ENCODE results near the gene PHPT1. TPM values are rescaled to one million over a fixed set of nuclear protein-coding genes. Genes with fewer than 3 reads are reported as not detected.

Gene PHPT1
- total and polyA plus RNA-seq, 2 of the 13 experiments (the other 11 are each of a cell fraction or from before 2014, with no cell fraction given), result 189 to 192 TPM

DNA sequence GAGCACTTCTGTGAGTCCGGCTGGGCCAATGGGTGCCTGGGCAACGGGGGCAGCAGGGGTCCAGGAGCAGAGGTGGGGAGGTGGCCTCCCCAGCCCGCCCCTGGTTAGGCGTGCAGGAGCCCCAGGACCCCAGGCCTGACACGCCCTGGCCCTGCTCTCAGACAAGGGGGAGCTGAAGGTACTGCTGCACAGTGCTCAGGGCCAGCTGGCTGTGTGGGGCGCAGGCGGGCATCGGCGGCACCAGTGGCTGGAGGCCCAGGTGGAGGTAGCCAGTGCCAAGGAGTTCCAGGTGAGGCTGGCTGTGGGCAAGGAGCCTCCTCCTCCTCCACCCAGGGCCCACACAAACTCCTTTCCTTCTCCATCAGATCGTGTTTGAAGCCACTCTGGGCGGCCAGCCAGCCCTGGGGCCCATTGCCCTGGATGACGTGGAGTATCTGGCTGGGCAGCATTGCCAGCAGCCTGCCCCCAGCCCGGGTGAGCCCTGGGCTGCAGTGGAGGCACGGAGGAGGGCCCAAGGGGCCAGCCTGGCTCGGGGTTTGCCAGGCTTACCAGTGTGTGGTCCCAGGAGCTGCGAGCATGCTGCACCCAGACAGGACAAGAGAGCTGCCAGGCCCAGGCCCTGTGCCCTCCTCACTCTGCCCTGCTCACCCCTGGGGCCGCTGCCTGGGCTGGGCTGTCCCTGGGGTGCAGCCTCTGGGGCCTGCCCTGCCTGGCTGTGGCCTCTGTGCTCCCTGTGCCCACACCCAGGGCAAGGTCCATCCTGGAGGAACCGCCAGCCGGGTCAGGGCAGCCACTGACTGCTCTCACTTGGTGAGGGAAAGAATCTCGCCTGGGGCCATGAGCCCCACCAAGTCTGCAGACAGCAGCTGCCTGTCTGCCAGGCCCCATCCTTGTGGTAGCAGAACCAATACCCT lies 9.9 kb downstream of the PHPT1 start (continued):
- no peak for TF ChIP-seq POLR2AphosphoS2 (IDR thresholded peaks at IDR 0.05; ENCODE audit: low read depth, low read length)
- no peak for TF ChIP-seq ZSCAN12 (CRISPR knock-in tag; IDR thresholded peaks at IDR 0.05)
- no peak for TF ChIP-seq GABPA (IDR thresholded peaks at IDR 0.05; ENCODE audit: low read depth, low read length)
- TF ChIP-seq GABPA (CRISPR knock-in tag; IDR thresholded peaks at IDR 0.05; ENCODE audit: low read depth), result no peak
- no peak for TF ChIP-seq MED8 (CRISPR knock-in tag; IDR thresholded peaks at IDR 0.05; ENCODE audit: insufficient replicate concordance)
- TF ChIP-seq ZNF335 (CRISPR knock-in tag; IDR thresholded peaks at IDR 0.05), result no peak
- no peak for TF ChIP-seq IRF2 (CRISPR knock-in tag; IDR thresholded peaks at IDR 0.05)
- no peak for TF ChIP-seq FOXC1 (CRISPR knock-in tag; IDR thresholded peaks at IDR 0.05; ENCODE audit: borderline replicate concordance)
- no peak for TF ChIP-seq REPIN1 (CRISPR knock-in tag; IDR thresholded peaks at IDR 0.05; ENCODE audit: borderline replicate concordance, low read depth)
- TF ChIP-seq BCL6 (CRISPR knock-in tag; IDR thresholded peaks at IDR 0.05), result 0 out of 2 replicates have a peak, but pooled peaks have one; percentile 28
- no peak for TF ChIP-seq KAT2B (IDR thresholded peaks at IDR 0.05; ENCODE audit: borderline replicate concordance, low read depth, low read length)
- no peak for TF ChIP-seq JUND (CRISPR knock-in tag; IDR thresholded peaks at IDR 0.05)
- no peak for TF ChIP-seq PAX8 (CRISPR knock-in tag; IDR thresholded peaks at IDR 0.05; ENCODE audit: borderline replicate concordance)
- TF ChIP-seq, protein P1, sequence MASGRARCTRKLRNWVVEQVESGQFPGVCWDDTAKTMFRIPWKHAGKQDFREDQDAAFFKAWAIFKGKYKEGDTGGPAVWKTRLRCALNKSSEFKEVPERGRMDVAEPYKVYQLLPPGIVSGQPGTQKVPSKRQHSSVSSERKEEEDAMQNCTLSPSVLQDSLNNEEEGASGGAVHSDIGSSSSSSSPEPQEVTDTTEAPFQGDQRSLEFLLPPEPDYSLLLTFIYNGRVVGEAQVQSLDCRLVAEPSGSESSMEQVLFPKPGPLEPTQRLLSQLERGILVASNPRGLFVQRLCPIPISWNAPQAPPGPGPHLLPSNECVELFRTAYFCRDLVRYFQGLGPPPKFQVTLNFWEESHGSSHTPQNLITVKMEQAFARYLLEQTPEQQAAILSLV (CRISPR knock-in tag; IDR thresholded peaks at IDR 0.05; ENCODE audit: borderline replicate concordance), result no peak
- TF ChIP-seq ZMYM2 (CRISPR knock-in tag; IDR thresholded peaks at IDR 0.05), result no peak
- TF ChIP-seq U2AF1 (optimal IDR thresholded peaks at IDR 0.05; ENCODE audit: low read depth, low read length), result no peak
- no peak for TF ChIP-seq MYNN (CRISPR knock-in tag; IDR thresholded peaks at IDR 0.05; ENCODE audit: low read depth)
- TF ChIP-seq BORCS8-MEF2B (CRISPR knock-in tag; IDR thresholded peaks at IDR 0.05), result no peak; the same call in 1 of the 2 replicates
- peak; percentile 60; the same call in 1 of the 2 replicates for TF ChIP-seq KDM2A (CRISPR knock-in tag; IDR thresholded peaks at IDR 0.05; ENCODE audit: borderline replicate concordance, low read depth)
- no peak for TF ChIP-seq FOSL1 (CRISPR knock-in tag; IDR thresholded peaks at IDR 0.05; ENCODE audit: borderline replicate concordance)
- TF ChIP-seq TBX2 (CRISPR knock-in tag; IDR thresholded peaks at IDR 0.05; ENCODE audit: borderline replicate concordance), result no peak
- no peak for TF ChIP-seq SUZ12 (IDR thresholded peaks at IDR 0.05; ENCODE audit: low read depth, low read length)
- TF ChIP-seq ZNF572 (CRISPR knock-in tag; IDR thresholded peaks at IDR 0.05), result no peak
- TF ChIP-seq, protein P2, sequence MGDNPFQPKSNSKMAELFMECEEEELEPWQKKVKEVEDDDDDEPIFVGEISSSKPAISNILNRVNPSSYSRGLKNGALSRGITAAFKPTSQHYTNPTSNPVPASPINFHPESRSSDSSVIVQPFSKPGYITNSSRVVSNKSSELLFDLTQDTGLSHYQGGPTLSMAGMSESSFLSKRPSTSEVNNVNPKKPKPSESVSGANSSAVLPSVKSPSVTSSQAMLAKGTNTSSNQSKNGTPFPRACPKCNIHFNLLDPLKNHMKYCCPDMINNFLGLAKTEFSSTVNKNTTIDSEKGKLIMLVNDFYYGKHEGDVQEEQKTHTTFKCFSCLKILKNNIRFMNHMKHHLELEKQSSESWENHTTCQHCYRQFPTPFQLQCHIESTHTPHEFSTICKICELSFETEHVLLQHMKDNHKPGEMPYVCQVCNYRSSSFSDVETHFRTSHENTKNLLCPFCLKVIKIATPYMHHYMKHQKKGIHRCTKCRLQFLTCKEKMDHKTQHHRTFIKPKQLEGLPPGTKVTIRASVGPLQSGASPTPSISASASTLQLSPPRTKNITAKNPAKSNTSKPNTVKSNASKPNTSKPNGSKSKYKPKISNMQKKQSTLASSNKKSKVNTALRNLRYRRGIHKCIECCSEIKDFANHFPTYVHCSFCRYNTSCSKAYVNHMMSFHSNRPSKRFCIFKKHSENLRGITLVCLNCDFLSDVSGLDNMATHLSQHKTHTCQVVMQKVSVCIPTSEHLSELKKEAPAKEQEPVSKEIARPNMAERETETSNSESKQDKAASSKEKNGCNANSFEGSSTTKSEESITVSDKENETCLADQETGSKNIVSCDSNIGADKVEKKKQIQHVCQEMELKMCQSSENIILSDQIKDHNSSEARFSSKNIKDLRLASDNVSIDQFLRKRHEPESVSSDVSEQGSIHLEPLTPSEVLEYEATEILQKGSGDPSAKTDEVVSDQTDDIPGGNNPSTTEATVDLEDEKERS (CRISPR knock-in tag; IDR thresholded peaks at IDR 0.05), result no peak
- peak; percentile 97 for TF ChIP-seq HNRNPL (IDR thresholded peaks at IDR 0.05; ENCODE audit: low read depth, low read length)
- TF ChIP-seq, protein P3, sequence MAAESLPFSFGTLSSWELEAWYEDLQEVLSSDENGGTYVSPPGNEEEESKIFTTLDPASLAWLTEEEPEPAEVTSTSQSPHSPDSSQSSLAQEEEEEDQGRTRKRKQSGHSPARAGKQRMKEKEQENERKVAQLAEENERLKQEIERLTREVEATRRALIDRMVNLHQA (CRISPR knock-in tag; IDR thresholded peaks at IDR 0.05), result no peak
- TF ChIP-seq HMG20B (CRISPR knock-in tag; conservative IDR thresholded peaks at IDR 0.05), result no peak
- TF ChIP-seq RBM22 (optimal IDR thresholded peaks at IDR 0.05; ENCODE audit: low read length), result no peak

Data from HepG2 (cell line).